Measurements from ENCODE around the gene SLC5A2. TPM values are rescaled to one million over a fixed set of nuclear protein-coding genes. Genes with fewer than 3 reads are reported as not detected.
A peak's percentile ranks its signal among the peaks of the same experiment; 100 is the strongest.

The SLC5A2 gene
- total RNA-seq, 1 donor from 2014 or later = under 0.01 TPM

DNA sequence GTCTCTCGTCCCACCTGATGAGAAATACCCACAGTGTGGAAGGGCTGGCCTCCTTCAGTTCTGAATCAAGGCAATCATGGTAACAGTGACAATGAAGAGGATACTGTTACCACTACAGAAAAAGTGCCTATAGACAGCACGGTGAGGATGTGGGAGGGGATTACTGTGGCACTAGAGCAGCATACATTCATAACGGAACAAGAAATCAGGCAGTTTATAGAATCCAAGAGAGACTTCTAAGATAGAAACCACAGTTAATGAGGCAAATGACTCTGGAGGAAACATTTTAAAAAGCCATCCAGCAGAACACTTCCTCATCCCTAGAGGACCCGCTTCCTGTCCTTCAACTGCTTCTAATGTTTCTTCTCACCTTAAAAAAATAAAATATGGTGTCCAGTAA lies 22.6 kb downstream of the SLC5A2 start:
- FAIRE-seq = no peak
- H3K4me3 ChIP-seq (ENCODE audit: low read depth, low read length) = no peak overlapping the region
- DNase-seq (ENCODE audit: low read depth) = no peak
- H3K27me3 ChIP-seq (ENCODE audit: control insufficient read depth, insufficient read depth, low read length) = no peaks in the 10 kb centered on the region
- TF ChIP-seq, protein P1, sequence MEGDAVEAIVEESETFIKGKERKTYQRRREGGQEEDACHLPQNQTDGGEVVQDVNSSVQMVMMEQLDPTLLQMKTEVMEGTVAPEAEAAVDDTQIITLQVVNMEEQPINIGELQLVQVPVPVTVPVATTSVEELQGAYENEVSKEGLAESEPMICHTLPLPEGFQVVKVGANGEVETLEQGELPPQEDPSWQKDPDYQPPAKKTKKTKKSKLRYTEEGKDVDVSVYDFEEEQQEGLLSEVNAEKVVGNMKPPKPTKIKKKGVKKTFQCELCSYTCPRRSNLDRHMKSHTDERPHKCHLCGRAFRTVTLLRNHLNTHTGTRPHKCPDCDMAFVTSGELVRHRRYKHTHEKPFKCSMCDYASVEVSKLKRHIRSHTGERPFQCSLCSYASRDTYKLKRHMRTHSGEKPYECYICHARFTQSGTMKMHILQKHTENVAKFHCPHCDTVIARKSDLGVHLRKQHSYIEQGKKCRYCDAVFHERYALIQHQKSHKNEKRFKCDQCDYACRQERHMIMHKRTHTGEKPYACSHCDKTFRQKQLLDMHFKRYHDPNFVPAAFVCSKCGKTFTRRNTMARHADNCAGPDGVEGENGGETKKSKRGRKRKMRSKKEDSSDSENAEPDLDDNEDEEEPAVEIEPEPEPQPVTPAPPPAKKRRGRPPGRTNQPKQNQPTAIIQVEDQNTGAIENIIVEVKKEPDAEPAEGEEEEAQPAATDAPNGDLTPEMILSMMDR (IDR thresholded peaks at IDR 0.05; ENCODE audit: insufficient read depth, low read length, severe bottlenecking) = no peak
- H3K36me3 ChIP-seq (ENCODE audit: control insufficient read depth, insufficient read depth, low read length) = peaks cover 3% of the 10 kb centered on the region

DNA sequence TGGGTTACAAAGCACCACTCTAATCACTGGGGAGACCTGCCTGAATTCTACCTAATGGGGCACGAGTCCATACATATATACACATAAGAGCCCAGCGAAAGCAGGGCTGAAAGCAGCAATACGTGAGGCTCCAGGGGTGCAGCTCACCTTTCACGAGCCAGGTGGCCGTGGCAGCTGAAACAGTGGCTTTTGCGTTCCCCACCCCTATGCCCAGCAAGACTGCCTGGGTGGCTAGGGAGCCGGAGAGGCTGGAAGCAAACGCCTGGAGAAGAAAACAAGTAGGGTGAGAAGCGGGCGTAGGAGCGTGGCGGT lies 24.6 kb downstream of the SLC5A2 start:
- no peak for DNase-seq (ENCODE audit: low read depth)
- peaks cover 1% of the 10 kb centered on the region for H3K36me3 ChIP-seq (ENCODE audit: control insufficient read depth, insufficient read depth, low read length)
- peak overlapping the region; percentile 94 for H3K4me3 ChIP-seq (ENCODE audit: low read depth, low read length)
- FAIRE-seq = no peak
- H3K27me3 ChIP-seq (ENCODE audit: control insufficient read depth, insufficient read depth, low read length) = no peaks in the 10 kb centered on the region
- TF ChIP-seq, protein P1 (IDR thresholded peaks at IDR 0.05; ENCODE audit: insufficient read depth, low read length, severe bottlenecking) = no peak

- Histone ChIP-seq H3K27me3 (ENCODE audit: control insufficient read depth, insufficient read depth, low read length) (no peaks in the 10 kb centered on the region), H3K36me3 (ENCODE audit: control insufficient read depth, insufficient read depth, low read length) (peaks cover 1% of the 10 kb centered on the region), H3K4me3 (ENCODE audit: low read depth, low read length) (peak within 1 kb of the TSS; percentile 94)
- DNase-seq (ENCODE audit: low read depth) (peak; percentile 66), FAIRE-seq (no peak)
- TF ChIP-seq, protein P1 (IDR thresholded peaks at IDR 0.05; ENCODE audit: insufficient read depth, low read length, severe bottlenecking) = no peak
Measured at GRCh38 chr16:31507929-31508705, 25.2 kb downstream of the SLC5A2 start, which contains the start of gene RUSF1. Gene RUSF1, minus strand, starts transcription at chr16:31508391. Its CDS starts 18 bp downstream, at chr16:31508373.

GRCh38 chr16:31508706-31509195 lies 25.8 kb downstream of the SLC5A2 start:
- no peaks in the 10 kb centered on the region for H3K27me3 ChIP-seq (ENCODE audit: control insufficient read depth, insufficient read depth, low read length)
- TF ChIP-seq, protein P1 (IDR thresholded peaks at IDR 0.05; ENCODE audit: insufficient read depth, low read length, severe bottlenecking) = no peak
- peaks cover 1% of the 10 kb centered on the region for H3K36me3 ChIP-seq (ENCODE audit: control insufficient read depth, insufficient read depth, low read length)
- no peak for FAIRE-seq
- peak; percentile 20 for DNase-seq (ENCODE audit: low read depth)
- H3K4me3 ChIP-seq (ENCODE audit: low read depth, low read length) = peak overlapping the region; percentile 94

- TF ChIP-seq, protein P1 (IDR thresholded peaks at IDR 0.05; ENCODE audit: insufficient read depth, low read length, severe bottlenecking) = no peak
- no peaks in the 10 kb centered on the region for H3K36me3 ChIP-seq (ENCODE audit: control insufficient read depth, insufficient read depth, low read length)
- H3K4me3 ChIP-seq (ENCODE audit: low read depth, low read length) = no peak overlapping the region
- FAIRE-seq = no peak
- no peaks in the 10 kb centered on the region for H3K27me3 ChIP-seq (ENCODE audit: control insufficient read depth, insufficient read depth, low read length)
- DNase-seq (ENCODE audit: low read depth) = peak; percentile 72
Measured at GRCh38 chr16:31513126-31513525, 30.2 kb downstream of the SLC5A2 start.
